ENCODE data around the gene MRPL12.
"Not testable (repeated sequence)": the region's sequence is repeated elsewhere in the genome, so short reads cannot be mapped to it uniquely, and the experiment has no call there.

Gene MRPL12

DNA sequence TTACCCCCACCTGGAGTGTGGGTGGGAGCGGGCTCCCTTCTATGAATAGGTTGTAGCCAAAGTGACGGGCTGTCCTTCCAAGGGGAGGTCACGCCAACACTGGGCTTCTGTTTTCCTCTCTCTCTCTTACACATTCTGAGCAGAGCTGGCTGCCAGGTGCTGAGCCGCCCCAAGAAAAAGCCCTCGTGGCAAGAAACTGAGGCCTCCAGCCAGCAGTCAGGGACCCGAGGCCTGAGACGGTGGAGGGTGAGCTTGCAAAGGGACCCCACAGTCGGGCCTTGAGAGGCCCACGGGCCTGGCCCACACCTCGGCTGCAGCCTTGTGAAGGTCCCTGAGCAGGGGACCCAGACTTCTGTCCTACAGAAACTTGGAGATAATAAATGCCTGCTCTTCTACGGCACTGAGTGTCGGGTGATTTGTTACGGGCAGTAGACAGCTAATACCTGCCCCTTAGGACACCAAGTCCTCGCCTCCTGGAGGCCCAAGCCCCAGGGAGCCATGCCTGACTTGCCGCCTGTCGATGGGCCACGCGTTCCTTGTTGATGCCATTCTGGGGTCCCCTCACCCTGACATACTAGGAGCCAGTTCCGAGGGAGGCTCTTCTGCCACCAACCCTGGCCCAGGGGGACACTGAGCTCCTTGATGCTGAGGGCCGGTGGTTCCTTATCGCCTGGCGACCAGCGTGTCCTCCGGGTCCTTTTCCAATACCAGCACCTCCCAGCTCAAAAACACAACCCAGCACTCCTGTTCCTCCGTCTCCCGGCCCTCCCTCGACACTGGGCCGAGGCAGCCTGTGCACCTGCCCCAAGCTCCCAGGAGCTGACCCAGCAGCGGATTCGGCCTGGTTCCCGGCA lies 35.0 kb downstream of the MRPL12 start:
- TF ChIP-seq, protein P1, sequence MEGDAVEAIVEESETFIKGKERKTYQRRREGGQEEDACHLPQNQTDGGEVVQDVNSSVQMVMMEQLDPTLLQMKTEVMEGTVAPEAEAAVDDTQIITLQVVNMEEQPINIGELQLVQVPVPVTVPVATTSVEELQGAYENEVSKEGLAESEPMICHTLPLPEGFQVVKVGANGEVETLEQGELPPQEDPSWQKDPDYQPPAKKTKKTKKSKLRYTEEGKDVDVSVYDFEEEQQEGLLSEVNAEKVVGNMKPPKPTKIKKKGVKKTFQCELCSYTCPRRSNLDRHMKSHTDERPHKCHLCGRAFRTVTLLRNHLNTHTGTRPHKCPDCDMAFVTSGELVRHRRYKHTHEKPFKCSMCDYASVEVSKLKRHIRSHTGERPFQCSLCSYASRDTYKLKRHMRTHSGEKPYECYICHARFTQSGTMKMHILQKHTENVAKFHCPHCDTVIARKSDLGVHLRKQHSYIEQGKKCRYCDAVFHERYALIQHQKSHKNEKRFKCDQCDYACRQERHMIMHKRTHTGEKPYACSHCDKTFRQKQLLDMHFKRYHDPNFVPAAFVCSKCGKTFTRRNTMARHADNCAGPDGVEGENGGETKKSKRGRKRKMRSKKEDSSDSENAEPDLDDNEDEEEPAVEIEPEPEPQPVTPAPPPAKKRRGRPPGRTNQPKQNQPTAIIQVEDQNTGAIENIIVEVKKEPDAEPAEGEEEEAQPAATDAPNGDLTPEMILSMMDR (IDR thresholded peaks at IDR 0.05), result no peak
- H3K9ac ChIP-seq, result no peak overlapping the region
- H2AFZ ChIP-seq, result no peak overlapping the region
- H3K4me1 ChIP-seq, result peaks cover 3% of the 10 kb centered on the region
- no peaks in the 10 kb centered on the region for H3K79me2 ChIP-seq
- H3K27me3 ChIP-seq (ENCODE audit: control insufficient read depth, insufficient read depth, low read length), result no peaks in the 10 kb centered on the region
- no peak overlapping the region for H3K4me3 ChIP-seq (ENCODE audit: low read depth, low read length)
- H3K27ac ChIP-seq, result no peak overlapping the region
- H3K36me3 ChIP-seq (ENCODE audit: control insufficient read depth, insufficient read depth, low read length), result no peaks in the 10 kb centered on the region
- H3K9me3 ChIP-seq (ENCODE audit: control insufficient read depth, low read length), result no peaks in the 10 kb centered on the region
- H3K4me2 ChIP-seq (ENCODE audit: low read length), result no peak overlapping the region

DNA sequence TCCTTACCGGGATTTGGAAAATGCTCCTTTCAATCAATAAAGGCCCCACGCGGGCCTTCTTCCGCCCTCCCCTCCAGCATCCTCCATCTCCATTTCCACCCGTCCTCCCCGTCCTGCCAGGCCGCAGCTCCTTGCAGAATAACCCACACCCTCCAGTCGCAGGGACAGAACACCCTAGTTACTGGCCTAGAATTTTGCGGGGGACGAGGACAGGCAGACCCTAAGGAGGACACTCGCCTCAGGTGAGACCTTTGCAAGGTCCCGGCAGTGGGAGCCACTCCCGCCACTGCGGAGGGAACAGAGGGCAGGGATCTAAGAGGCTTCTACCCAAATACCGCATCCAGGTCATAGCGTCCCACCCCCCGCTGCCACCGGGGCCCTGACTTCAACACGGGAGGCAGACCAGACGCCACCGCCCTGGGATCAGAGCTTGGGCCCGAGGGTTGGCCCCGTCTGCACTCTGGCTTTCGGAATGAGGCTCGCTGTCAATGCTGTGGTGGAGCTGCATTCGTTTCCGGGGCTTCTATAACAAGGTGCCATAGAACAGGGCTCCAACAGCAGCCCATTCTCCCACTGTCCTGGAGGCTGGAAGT lies 35.7 kb downstream of the MRPL12 start:
- H3K9me3 ChIP-seq (ENCODE audit: control insufficient read depth, low read length), result no peaks in the 10 kb centered on the region
- no peak overlapping the region for H3K4me3 ChIP-seq (ENCODE audit: low read depth, low read length)
- H3K27ac ChIP-seq, result no peak overlapping the region
- TF ChIP-seq, protein P1 (IDR thresholded peaks at IDR 0.05), result no peak
- H3K36me3 ChIP-seq (ENCODE audit: control insufficient read depth, insufficient read depth, low read length), result no peaks in the 10 kb centered on the region
- H3K9ac ChIP-seq, result no peak overlapping the region
- no peak overlapping the region for H3K4me2 ChIP-seq (ENCODE audit: low read length)
- H3K27me3 ChIP-seq (ENCODE audit: control insufficient read depth, insufficient read depth, low read length), result no peaks in the 10 kb centered on the region
- peaks cover under 1% of the 10 kb centered on the region for H3K4me1 ChIP-seq
- H3K79me2 ChIP-seq, result no peaks in the 10 kb centered on the region
- no peak overlapping the region for H2AFZ ChIP-seq

DNA sequence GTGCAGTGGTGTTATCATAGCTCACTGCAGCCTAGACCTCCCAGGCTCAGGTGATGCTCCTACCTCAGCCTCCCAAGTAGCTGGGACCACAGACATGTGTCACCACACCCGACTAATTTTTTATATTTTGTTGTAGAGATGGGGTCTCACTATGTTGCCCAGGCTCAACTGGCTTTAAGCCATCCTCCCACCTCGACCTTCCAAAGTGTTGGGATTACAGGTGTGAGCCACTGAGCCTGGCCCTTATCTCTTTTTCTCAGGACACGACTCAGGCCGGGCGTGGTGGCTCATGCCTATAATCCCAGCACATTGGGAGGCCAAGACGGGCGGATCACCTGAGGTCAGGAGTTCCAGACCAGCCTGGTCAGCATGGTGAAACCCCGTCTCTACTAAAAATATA lies 36.4 kb downstream of the MRPL12 start:
- H3K9ac ChIP-seq; H3K36me3 ChIP-seq (ENCODE audit: control insufficient read depth, insufficient read depth, low read length); H3K27me3 ChIP-seq (ENCODE audit: control insufficient read depth, insufficient read depth, low read length); H2AFZ ChIP-seq; H3K79me2 ChIP-seq; H3K27ac ChIP-seq; H3K9me3 ChIP-seq (ENCODE audit: control insufficient read depth, low read length); H3K4me3 ChIP-seq (ENCODE audit: low read depth, low read length); H3K4me1 ChIP-seq; H3K4me2 ChIP-seq (ENCODE audit: low read length): not testable (repeated sequence)

DNA sequence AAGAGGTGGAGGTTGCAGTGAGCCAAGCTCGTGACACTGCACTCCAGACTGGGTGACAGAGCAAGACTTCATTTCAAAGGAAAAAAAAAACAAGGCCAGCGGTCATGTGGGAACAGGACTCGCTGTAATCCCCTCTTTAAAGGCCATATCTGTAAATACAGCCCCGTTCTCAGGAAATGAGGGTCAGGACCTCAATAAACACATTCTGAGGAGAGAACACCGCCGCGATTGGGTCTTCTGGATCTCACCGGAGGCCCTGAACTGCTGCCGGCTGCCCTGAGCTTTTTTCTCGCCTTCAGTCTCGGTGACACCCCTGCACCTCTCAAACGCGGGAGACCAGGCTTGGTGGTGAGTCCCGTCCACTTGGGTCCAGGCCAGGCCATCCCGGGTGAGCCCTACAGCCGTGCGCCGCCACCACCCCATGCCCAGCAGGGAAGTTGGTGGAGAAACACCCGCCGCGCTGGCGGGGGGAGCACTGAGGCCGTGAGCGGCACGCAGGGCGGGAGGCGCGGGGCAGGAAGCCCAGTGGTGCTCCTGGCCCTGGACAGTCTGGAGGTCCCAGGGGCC lies 37.3 kb downstream of the MRPL12 start:
- no peak overlapping the region for H3K27ac ChIP-seq

DNA sequence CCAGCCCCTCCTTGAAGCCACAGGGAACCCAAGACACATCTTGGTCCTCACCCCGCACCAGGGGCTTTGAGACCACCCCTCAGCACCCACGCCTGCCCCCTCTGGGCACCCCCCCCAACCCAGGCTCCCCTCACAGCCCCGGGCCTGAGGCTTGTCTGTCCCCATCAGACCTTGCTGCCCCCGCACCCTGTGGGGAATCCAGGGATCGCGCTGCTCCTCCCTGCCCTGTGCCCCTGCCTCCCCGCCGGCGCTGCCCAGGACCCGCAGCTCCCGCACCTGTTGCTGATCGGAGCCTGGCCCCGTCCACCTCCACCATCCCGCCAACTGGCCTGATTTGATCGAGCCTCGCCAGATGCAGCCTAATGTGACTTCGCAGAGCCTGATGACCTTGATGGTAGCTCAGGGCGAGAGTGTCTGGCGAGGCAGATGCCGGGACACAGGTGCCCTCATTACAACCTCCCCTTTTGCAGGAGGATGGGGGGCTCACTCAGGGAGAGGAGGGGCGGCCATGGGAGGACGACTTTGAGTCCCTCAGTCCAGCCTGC lies 38.0 kb downstream of the MRPL12 start:
- no peak overlapping the region for H3K9ac ChIP-seq
- TF ChIP-seq, protein P1 (IDR thresholded peaks at IDR 0.05), result no peak
- H3K4me1 ChIP-seq, result no peaks in the 10 kb centered on the region
- H3K27me3 ChIP-seq (ENCODE audit: control insufficient read depth, insufficient read depth, low read length), result no peaks in the 10 kb centered on the region
- no peak overlapping the region for H3K27ac ChIP-seq
- H3K9me3 ChIP-seq (ENCODE audit: control insufficient read depth, low read length), result no peaks in the 10 kb centered on the region
- no peaks in the 10 kb centered on the region for H3K36me3 ChIP-seq (ENCODE audit: control insufficient read depth, insufficient read depth, low read length)
- H3K4me3 ChIP-seq (ENCODE audit: low read depth, low read length), result no peak overlapping the region
- H3K4me2 ChIP-seq (ENCODE audit: low read length), result no peak overlapping the region
- no peak overlapping the region for H2AFZ ChIP-seq
- no peaks in the 10 kb centered on the region for H3K79me2 ChIP-seq

More for the DNA sequence above, 37.3 kb downstream of the MRPL12 start:
- H3K9me3 ChIP-seq (ENCODE audit: control insufficient read depth, low read length), result no peaks in the 10 kb centered on the region
- H3K79me2 ChIP-seq, result no peaks in the 10 kb centered on the region
- H3K4me2 ChIP-seq (ENCODE audit: low read length), result no peak overlapping the region
- H2AFZ ChIP-seq, result no peak overlapping the region
- H3K27me3 ChIP-seq (ENCODE audit: control insufficient read depth, insufficient read depth, low read length), result no peaks in the 10 kb centered on the region
- no peaks in the 10 kb centered on the region for H3K36me3 ChIP-seq (ENCODE audit: control insufficient read depth, insufficient read depth, low read length)
- TF ChIP-seq, protein P1 (IDR thresholded peaks at IDR 0.05), result no peak
- H3K4me3 ChIP-seq (ENCODE audit: low read depth, low read length), result no peak overlapping the region
- no peaks in the 10 kb centered on the region for H3K4me1 ChIP-seq
- H3K9ac ChIP-seq, result no peak overlapping the region

Measured in parathyroid adenoma (tissue), 2 donors.